GM21825 (cell line): ENCODE data around the gene TTLL11.

Source experiments
- ATAC-seq: cut with Tn5 transposase; IDR thresholded peaks from one replicate; pipeline ENCODE4 v1.9.1; 2021; ENCODE audit warnings: mild to moderate bottlenecking, moderate library complexity; ENCODE audit not compliant: unreplicated experiment

TTLL11 gene

GRCh38 chr9:122110100-122110833 lies 17.2 kb upstream of the TTLL11 start:
- no peak for ATAC-seq

- no peak for ATAC-seq
These were observed 16.1 kb upstream of the TTLL11 start for GRCh38 chr9:122109035-122109813.

- ATAC-seq: no peak
These were observed 14.2 kb upstream of the TTLL11 start for GRCh38 chr9:122107291-122107805.

GRCh38 chr9:122106576-122106975 lies 13.5 kb upstream of the TTLL11 start:
- no peak for ATAC-seq

GRCh38 chr9:122103985-122104384 lies 10.9 kb upstream of the TTLL11 start:
- ATAC-seq: no peak

GRCh38 chr9:122102156-122102555 lies 9.0 kb upstream of the TTLL11 start:
- no peak for ATAC-seq

GRCh38 chr9:122100756-122101155 lies 7.6 kb upstream of the TTLL11 start:
- no peak for ATAC-seq

- ATAC-seq: peak; percentile 59
These were observed 6.3 kb upstream of the TTLL11 start for GRCh38 chr9:122099271-122099869.

GRCh38 chr9:122097679-122098315 lies 4.7 kb upstream of the TTLL11 start:
- ATAC-seq: no peak

- no peak for ATAC-seq
These were observed 3.7 kb upstream of the TTLL11 start for GRCh38 chr9:122096620-122097415.

GRCh38 chr9:122095010-122095767 lies 2.1 kb upstream of the TTLL11 start:
- no peak for ATAC-seq

- no peak for ATAC-seq
These were observed 1.2 kb downstream of the TTLL11 start for GRCh38 chr9:122091682-122092592.

GRCh38 chr9:122090981-122091380 lies 2.1 kb downstream of the TTLL11 start:
- ATAC-seq: no peak

- no peak for ATAC-seq
These were observed 2.7 kb downstream of the TTLL11 start for GRCh38 chr9:122090287-122090883.

GRCh38 chr9:122088880-122089706 lies 4.0 kb downstream of the TTLL11 start:
- ATAC-seq: no peak

GRCh38 chr9:122087406-122088200 lies 5.5 kb downstream of the TTLL11 start:
- ATAC-seq: no peak

GRCh38 chr9:122086873-122087272 lies 6.2 kb downstream of the TTLL11 start:
- no peak for ATAC-seq
